Muscle of leg (tissue), 11 donors: ENCODE measurements around the gene SCML1. TPM values are rescaled to one million over a fixed set of nuclear protein-coding genes. Genes with fewer than 3 reads are reported as not detected.
A peak's percentile ranks its signal among the peaks of the same experiment; 100 is the strongest.
"Not testable (repeated sequence)": the region's sequence is repeated elsewhere in the genome, so short reads cannot be mapped to it uniquely, and the experiment has no call there.

Source experiments
- DNase-seq: peaks from one replicate; pipeline ENCODE4 v3.0.0; 2013
- H3K27ac ChIP-seq: one replicate; pipeline ENCODE4 v1.5.1; 2013; ENCODE audit warnings: mild to moderate bottlenecking, low read length, control low read depth
- H3K27me3 ChIP-seq: one replicate; pipeline ENCODE4 v1.6.1; 2013; ENCODE audit warnings: low read length; ENCODE audit not compliant: control insufficient read depth, insufficient read depth
- H3K36me3 ChIP-seq: one replicate; pipeline ENCODE4 v1.6.1; 2013; ENCODE audit warnings: low read length; ENCODE audit not compliant: control insufficient read depth, insufficient read depth
- H3K4me1 ChIP-seq: one replicate; pipeline ENCODE4 v1.6.1; 2013; ENCODE audit warnings: low read length; ENCODE audit not compliant: control insufficient read depth, insufficient read depth
- H3K4me3 ChIP-seq: one replicate; pipeline ENCODE4 v1.5.1; 2013; ENCODE audit warnings: low read length, control low read depth
- H3K9me3 ChIP-seq: replicated peaks from 2 replicates; pipeline ENCODE4 v1.6.1; 2013; ENCODE audit warnings: low read depth, low read length; ENCODE audit not compliant: control insufficient read depth
- WGBS: methylation state at CpG from one replicate; pipeline ENCODE4 v1.1.5; 2013; ENCODE audit warnings: missing lambda C conversion rate; ENCODE audit not compliant: insufficient coverage; 5-methylcytosine and 5-hydroxymethylcytosine counted together
- polyA plus RNA-seq, 8 donors: library from polyadenylated mRNA; unstranded; fragments of 120-200 nt; gene quantifications; one replicate each; pipeline versions ENCODE4 v1.2.1 to v1.2.3, GENCODE V29; 2013; ENCODE audit warnings: inconsistent platforms in 1 of 8, low replicate concordance in 1 of 8; ENCODE audit not compliant: insufficient read length in 8 of 8, insufficient read depth in 1 of 8
- total RNA-seq: library from RNA; stranded (reverse); fragments of 120-200 nt; gene quantifications from one replicate; pipeline ENCODE4 v1.2.4, GENCODE V29; 2013

The SCML1 gene
- total and polyA plus RNA-seq, 9 donors = 5.8 to 16.3 (median 9.6) TPM

DNA sequence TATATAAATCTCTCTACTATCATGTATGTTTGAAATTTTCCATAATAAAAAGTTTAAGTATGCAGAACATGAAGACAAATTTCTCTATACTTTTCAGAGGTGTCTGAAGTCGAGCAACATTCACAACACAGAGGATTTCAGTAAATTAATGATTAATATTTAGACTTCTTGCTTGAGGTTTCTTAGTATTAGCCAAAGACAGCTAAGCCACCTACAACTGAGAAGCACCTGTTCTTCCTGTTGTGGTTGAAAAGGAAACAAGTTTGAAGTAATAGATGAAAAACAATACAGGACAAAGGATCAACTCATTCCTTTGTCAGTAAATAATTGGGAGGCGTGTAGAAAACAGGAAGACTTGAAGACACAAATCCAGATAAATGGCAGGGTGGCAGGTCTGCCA lies 21.1 kb downstream of the SCML1 start:
- DNase-seq = no peak
- H3K4me3 ChIP-seq = no peak overlapping the region
- no peaks in the 10 kb centered on the region for H3K4me1 ChIP-seq
- 88% methylated on average over 1 of the region's 2 CpGs for WGBS
- no peaks in the 10 kb centered on the region for H3K9me3 ChIP-seq
- peaks cover 11% of the 10 kb centered on the region for H3K27me3 ChIP-seq
- no peak overlapping the region for H3K27ac ChIP-seq
- no peaks in the 10 kb centered on the region for H3K36me3 ChIP-seq

DNA sequence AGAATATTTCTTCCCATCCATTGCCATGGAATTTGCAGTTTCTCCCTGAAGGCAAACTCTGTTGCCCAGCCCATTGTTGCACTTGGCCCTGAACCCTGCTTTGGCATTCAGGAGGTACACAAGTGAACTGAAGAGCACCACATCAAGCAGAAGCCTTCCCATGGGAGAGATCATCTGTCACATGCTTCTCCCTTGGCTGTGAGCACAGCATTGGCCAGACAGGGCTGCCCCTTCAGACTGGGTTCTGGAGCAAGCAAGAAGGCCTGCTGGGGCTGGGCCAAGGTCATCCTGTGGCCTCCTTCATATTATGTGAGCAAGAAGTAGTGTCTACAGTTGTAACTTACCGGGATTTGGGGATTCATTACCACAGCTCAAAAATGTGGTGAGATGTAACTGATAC lies 22.7 kb downstream of the SCML1 start:
- no CpG with 5 or more reads among the region's 1 CpG for WGBS
- Histone ChIP-seq H3K4me1 (no peaks in the 10 kb centered on the region), H3K27me3 (peaks cover 15% of the 10 kb centered on the region), H3K27ac (no peak overlapping the region), H3K9me3 (no peaks in the 10 kb centered on the region), H3K36me3 (no peaks in the 10 kb centered on the region), H3K4me3 (no peak overlapping the region)
- DNase-seq = no peak

DNA sequence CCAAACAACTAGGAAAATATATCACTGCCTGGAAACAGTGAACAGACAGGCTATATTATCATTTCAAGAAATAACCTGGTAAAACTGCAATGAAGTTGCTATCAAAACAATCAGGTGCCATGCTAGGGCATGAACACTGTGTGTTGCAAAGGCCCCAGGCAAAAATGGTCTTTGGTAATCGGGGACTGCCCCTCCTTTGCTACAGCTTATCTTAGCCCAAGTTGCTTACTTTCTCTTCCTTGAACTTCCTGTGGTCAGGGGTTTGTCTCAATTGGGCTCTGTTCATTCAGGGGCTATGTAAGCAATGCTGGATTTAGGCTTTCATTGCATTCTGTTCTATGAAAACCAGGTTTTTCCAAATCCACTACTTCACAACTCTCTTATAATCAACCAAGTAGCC lies 30.4 kb downstream of the SCML1 start:
- Histone ChIP-seq H3K27me3 (peaks cover 20% of the 10 kb centered on the region), H3K36me3 (no peaks in the 10 kb centered on the region), H3K9me3 (no peaks in the 10 kb centered on the region), H3K4me3 (no peak overlapping the region), H3K27ac (no peak overlapping the region), H3K4me1 (no peaks in the 10 kb centered on the region)
- no CpG with 5 or more reads among the region's 1 CpG for WGBS
- DNase-seq = no peak

DNA sequence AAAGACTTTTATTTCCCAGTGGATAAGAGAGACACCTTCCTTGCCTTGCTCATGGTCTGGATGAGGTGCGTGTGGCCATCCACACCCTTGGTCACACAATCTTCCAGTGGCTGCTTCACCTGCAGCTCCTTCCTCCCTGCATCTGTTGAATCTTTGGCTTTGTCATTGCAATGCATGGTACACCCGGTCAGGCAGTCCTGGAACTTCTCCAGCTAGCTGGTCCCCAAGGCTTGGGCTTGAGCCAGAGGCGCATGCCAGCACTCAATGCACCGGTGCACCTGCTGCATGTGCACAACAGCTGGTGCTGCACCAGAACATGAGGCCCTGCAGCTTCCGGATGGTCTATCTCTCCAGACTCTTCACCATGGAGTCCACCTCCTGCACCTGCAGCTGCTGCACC lies 31.7 kb downstream of the SCML1 start:
- Histone ChIP-seq H3K4me1 (no peaks in the 10 kb centered on the region), H3K27me3 (peaks cover 20% of the 10 kb centered on the region)
- 64% methylated on average over 5 of the region's 5 CpGs for WGBS

DNA sequence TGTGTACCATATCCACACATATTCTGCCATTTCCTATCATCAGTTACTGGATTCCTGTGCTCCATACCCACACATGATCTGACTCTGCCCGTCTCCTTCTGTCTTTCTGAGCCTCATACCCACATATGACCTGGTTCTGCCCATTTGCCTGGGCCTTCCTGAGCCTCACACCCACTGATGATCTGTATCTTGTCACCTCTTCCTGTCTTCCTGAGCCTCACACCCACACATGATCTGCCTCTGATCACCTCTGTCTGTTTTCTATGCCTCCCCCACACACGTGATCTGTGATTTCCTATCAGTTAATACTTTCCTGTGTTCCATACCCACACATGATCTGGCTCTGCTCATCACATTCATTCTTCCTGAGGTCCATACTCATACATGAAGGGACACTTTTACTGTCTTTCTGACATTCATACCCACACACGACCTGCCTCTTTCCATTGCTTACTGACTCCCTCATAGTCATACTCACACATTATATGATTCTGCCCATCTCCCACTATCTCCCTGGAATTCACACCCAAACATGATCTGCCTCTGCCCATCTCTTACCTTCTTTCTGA lies 32.5 kb downstream of the SCML1 start:
- DNase-seq = no peak
- Histone ChIP-seq H3K9me3 (no peaks in the 10 kb centered on the region), H3K27ac (no peak overlapping the region), H3K4me3 (no peak overlapping the region), H3K4me1 (no peaks in the 10 kb centered on the region), H3K36me3 (no peaks in the 10 kb centered on the region), H3K27me3 (peaks cover 18% of the 10 kb centered on the region)
- 51% methylated on average over 3 of the region's 3 CpGs for WGBS

More for the DNA sequence above, 31.7 kb downstream of the SCML1 start:
- DNase-seq = peak; percentile 5
- Histone ChIP-seq H3K27ac (no peak overlapping the region), H3K36me3 (no peaks in the 10 kb centered on the region), H3K9me3 (no peaks in the 10 kb centered on the region), H3K4me3 (no peak overlapping the region)

DNA sequence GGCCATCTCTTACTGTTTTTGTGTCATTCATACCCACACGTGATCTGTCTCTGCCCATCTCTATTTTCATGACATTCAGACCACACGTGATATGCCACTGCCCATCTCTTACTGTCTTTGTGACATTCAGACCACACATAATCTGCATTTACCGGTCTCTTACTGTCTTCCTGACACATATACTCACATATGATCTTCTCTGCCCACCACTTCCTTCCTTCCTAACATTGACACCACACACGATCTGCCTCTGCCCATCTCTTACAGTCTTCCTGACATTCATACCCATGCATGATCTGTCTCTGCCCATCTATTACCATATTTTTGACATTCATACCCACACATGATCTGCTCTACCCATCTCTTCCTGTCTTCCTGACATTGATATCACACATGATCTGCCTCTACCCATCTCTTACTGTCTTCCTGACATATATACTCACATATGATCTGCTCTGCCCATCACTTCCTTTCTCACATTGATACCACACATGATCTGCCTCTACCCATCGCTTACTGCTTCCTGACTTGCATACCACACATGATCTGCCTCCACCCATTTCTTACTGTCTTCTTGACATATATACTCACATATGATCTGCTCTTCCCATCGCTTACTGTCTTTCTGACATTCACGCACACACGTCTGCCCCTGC lies 36.1 kb downstream of the SCML1 start:
- 70% methylated on average over 8 of the region's 8 CpGs for WGBS
- DNase-seq = no peak
- no peaks in the 10 kb centered on the region for H3K36me3 ChIP-seq
- H3K4me3 ChIP-seq = no peak overlapping the region
- H3K4me1 ChIP-seq = no peaks in the 10 kb centered on the region
- no peak overlapping the region for H3K27ac ChIP-seq
- H3K27me3 ChIP-seq = peaks cover 10% of the 10 kb centered on the region
- no peaks in the 10 kb centered on the region for H3K9me3 ChIP-seq

DNA sequence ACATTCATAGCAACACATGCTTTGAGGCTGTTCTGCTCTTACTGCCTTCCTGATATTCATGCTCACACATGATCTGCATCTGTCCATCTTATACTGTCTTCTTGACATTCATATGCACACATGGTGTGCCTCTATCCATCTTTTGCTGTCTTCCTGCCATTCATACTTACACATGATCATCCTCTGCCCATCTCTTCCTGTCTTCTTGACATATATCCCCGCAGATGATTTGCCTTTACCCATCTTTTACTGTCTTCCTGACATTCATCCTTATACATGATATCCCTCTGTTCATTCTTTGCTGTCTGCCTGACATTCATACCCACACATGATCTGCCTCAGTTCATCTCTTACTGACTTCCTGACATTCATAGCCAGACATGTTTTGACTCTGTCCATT lies 36.8 kb downstream of the SCML1 start:
- Histone ChIP-seq H3K27me3 (peaks cover 5% of the 10 kb centered on the region), H3K27ac (no peak overlapping the region), H3K4me3 (no peak overlapping the region), H3K36me3 (no peaks in the 10 kb centered on the region), H3K4me1 (no peaks in the 10 kb centered on the region), H3K9me3 (no peaks in the 10 kb centered on the region)
- DNase-seq = no peak
- WGBS = 69% methylated on average over 1 of the region's 1 CpG

DNA sequence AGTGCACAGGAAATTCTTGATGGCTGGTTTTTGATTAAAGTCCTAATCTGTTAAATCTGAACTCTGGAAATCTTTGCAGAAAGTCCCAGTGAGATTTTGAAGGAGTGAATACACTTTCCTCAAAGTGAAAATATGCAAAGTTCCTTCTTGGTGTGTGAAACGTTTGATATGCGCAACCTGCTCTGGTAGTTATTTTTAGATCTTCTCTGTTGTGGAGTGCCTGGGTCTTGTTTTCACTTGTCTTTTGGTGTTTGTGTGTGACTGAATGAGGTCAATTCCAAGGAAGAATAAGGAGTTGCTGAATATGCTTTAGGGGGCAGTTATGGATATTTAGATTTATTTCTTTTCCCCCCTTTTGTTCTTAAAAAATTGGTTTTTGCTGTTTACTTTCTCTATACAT lies 41.7 kb downstream of the SCML1 start:
- Histone ChIP-seq H3K36me3 (no peaks in the 10 kb centered on the region), H3K27me3 (peaks cover 2% of the 10 kb centered on the region), H3K4me1 (no peaks in the 10 kb centered on the region), H3K4me3 (no peak overlapping the region), H3K27ac (no peak overlapping the region), H3K9me3 (peaks cover 3% of the 10 kb centered on the region)
- DNase-seq = no peak
- WGBS = no CpG with 5 or more reads among the region's 2 CpGs

DNA sequence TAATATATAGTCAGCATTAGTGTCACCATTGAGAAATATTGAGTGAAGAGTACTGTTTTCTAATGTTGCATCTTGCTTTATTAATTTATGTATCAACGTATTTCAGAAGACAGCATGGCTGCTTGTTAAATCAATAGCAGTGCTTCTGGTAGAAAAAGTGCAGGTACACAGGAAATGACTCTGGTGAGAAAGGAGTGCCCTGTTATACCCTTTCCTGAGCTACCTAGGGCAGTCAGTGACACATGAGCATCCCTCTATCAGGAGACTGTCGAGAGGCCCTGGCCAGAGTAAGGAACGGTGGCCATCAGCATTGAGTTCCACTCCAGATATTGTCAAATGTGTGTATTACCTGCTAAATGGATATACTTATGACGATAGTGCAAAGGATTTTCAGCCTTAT lies 42.1 kb downstream of the SCML1 start:
- Histone ChIP-seq H3K27ac (no peak overlapping the region), H3K4me1 (no peaks in the 10 kb centered on the region), H3K36me3 (no peaks in the 10 kb centered on the region), H3K27me3 (peaks cover 2% of the 10 kb centered on the region), H3K9me3 (peaks cover 3% of the 10 kb centered on the region), H3K4me3 (no peak overlapping the region)
- WGBS = no CpG with 5 or more reads among the region's 4 CpGs
- DNase-seq = no peak

DNA sequence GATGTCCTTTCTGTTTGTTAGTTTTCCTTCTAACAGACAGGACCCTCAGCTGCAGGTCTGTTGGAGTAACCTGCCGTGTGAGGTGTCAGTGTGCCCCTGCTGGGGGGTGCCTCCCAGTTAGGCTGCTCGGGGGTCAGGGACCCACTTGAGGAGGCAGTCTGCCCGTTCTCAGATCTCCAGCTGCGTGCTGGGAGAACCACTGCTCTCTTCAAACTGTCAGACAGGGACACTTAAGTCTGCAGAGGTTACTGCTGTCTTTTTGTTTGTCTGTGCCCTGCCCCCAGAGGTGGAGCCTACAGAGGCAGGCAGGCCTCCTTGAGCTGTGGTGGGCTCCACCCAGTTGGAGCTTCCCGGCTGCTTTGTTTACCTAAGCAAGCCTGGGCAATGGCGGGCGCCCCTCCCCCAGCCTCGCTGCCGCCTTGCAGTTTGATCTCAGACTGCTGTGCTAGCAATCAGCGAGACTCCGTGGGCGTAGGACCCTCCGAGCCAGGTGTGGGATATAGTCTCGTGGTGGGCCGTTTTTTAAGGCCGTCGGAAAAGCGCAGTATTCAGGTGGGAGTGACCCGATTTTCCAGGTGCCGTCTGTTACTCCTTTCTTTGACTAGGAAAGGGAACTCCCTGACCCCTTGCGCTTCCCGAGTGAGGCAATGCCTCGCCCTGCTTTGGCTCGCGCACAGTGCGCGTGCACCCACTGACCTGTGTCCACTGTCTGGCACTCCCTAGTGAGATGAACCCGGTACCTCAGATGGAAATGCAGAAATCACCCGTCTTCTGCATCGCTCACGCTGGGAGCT lies 49.5 kb downstream of the SCML1 start:
- not testable (repeated sequence) for H3K4me3 ChIP-seq, H3K4me1 ChIP-seq, H3K36me3 ChIP-seq, DNase-seq, H3K9me3 ChIP-seq, H3K27ac ChIP-seq
- peaks cover 23% of the 10 kb centered on the region for H3K27me3 ChIP-seq
- 55% methylated on average over 16 of the region's 31 CpGs for WGBS
